ENCODE data around the gene GALNT10. TPM values are rescaled to one million over a fixed set of nuclear protein-coding genes. Genes with fewer than 3 reads are reported as not detected.

The GALNT10 gene
- total RNA-seq, 1 experiment from 2014 or later, result 27.8 TPM

DNA sequence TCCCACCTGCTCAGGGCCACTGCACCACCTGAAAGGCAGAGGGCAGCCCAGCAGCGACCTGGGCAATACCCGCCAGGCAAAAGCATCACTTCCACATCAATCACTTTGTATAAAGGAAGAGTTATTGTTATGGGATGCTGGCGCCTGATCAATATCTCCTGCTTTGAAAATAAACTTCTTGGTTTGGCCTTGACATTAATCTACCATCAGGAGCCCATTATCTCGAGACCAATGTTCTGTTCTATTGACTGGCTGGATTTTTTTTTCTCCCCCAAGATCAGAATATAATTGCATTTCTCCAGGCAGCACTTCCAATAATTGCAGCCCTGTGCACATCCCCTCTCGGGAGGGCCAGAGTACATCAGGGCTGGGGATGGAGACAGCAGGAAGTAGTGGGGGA, 210.8 kb downstream of the GALNT10 start:
- Histone ChIP-seq H2AFZ (ENCODE audit: low read depth, low read length, poor library complexity, severe bottlenecking) (no peak overlapping the region), H3K27me3 (ENCODE audit: insufficient read depth, low read length) (no peaks in the 10 kb centered on the region), H3K27ac (ENCODE audit: low read depth, low read length) (no peak overlapping the region), H3K9ac (ENCODE audit: low read length) (no peak overlapping the region), H3K36me3 (ENCODE audit: control insufficient read depth in 1 of 2, insufficient read depth in 2 of 2, low read length in 2 of 2) (no peaks in the 10 kb centered on the region), H3K9me2 (ENCODE audit: insufficient read depth) (no peaks in the 10 kb centered on the region), H3K4me2 (ENCODE audit: low read length) (no peak overlapping the region), H3K4me3 (replicated peaks in 1 of 2; ENCODE audit: low read depth in 1 of 2, low read length in 2 of 2) (no peak overlapping the region), H3K4me1 (ENCODE audit: control insufficient read depth in 1 of 2, insufficient read depth in 2 of 2, low read length in 2 of 2) (peaks cover 10 to 17% of the 10 kb centered on the region in 2 experiments; a peak in 3 of 4 replicates), H3K79me2 (ENCODE audit: insufficient read depth, low read length) (no peaks in the 10 kb centered on the region), H3K9me3 (ENCODE audit: control insufficient read depth in 1 of 2, insufficient read depth in 1 of 2, low read depth in 1 of 2, low read length in 2 of 2) (no peaks in the 10 kb centered on the region), H4K20me1 (ENCODE audit: insufficient read depth) (no peaks in the 10 kb centered on the region)
- DNase-seq (ENCODE audit: low read depth, low spot score) (no peak), ATAC-seq (no peak)
- intact Hi-C loops (cut with micrococcal nuclease), result no loop called here
- no peak for TF ChIP-seq POLR2A (IDR thresholded peaks at IDR 0.05; ENCODE audit: borderline replicate concordance, extremely low read depth, insufficient read depth, insufficient read length)
- TF ChIP-seq RAD21 (IDR thresholded peaks at IDR 0.05; ENCODE audit: low read depth), result no peak
- TF ChIP-seq POLR2AphosphoS5 (IDR thresholded peaks at IDR 0.05; ENCODE audit: low read depth, low read length), result no peak
- no peak for TF ChIP-seq JUND (IDR thresholded peaks at IDR 0.05)
- TF ChIP-seq, protein P1, sequence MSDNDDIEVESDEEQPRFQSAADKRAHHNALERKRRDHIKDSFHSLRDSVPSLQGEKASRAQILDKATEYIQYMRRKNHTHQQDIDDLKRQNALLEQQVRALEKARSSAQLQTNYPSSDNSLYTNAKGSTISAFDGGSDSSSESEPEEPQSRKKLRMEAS (IDR thresholded peaks at IDR 0.05), result no peak
- TF ChIP-seq ZNF274 (IDR thresholded peaks at IDR 0.05; ENCODE audit: low read depth, low read length), result no peak
- TF ChIP-seq, protein P2, sequence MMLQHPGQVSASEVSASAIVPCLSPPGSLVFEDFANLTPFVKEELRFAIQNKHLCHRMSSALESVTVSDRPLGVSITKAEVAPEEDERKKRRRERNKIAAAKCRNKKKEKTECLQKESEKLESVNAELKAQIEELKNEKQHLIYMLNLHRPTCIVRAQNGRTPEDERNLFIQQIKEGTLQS (IDR thresholded peaks at IDR 0.05), result no peak
- TF ChIP-seq, protein P3, sequence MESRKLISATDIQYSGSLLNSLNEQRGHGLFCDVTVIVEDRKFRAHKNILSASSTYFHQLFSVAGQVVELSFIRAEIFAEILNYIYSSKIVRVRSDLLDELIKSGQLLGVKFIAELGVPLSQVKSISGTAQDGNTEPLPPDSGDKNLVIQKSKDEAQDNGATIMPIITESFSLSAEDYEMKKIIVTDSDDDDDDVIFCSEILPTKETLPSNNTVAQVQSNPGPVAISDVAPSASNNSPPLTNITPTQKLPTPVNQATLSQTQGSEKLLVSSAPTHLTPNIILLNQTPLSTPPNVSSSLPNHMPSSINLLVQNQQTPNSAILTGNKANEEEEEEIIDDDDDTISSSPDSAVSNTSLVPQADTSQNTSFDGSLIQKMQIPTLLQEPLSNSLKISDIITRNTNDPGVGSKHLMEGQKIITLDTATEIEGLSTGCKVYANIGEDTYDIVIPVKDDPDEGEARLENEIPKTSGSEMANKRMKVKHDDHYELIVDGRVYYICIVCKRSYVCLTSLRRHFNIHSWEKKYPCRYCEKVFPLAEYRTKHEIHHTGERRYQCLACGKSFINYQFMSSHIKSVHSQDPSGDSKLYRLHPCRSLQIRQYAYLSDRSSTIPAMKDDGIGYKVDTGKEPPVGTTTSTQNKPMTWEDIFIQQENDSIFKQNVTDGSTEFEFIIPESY (IDR thresholded peaks at IDR 0.05; ENCODE audit: extremely low read depth, insufficient replicate concordance, low read length), result no peak
- no peak for TF ChIP-seq SIN3A (IDR thresholded peaks at IDR 0.05; ENCODE audit: low read depth)
- TF ChIP-seq SP1 (IDR thresholded peaks at IDR 0.05; ENCODE audit: low read depth), result no peak
- TF ChIP-seq ELF1 (IDR thresholded peaks at IDR 0.05; ENCODE audit: borderline replicate concordance, low read depth), result no peak
- no peak for TF ChIP-seq EZH2 (IDR thresholded peaks at IDR 0.05)
- no TSS peak for BruUV-seq (replicated peaks)
- ChIA-PET POLR2A (no interaction called here), CTCF (no interaction called here), RAD21 (ENCODE audit: low non-redundant PET in 1 of 2, low total read pairs in 2 of 2, uncharacterized antibody in 2 of 2, unreplicated experiment in 2 of 2) (no interaction called here)

All from HCT116 (cell line).